GM12892 (cell line): ENCODE data around the gene SYNPO2L.

Experiments
- POLR2A ChIP-seq: IDR thresholded peaks from 2 replicates; pipeline ENCODE4 v1.6.1; 2011; ENCODE audit warnings: low read depth, low read length, control low read depth
- POLR2AphosphoS5 ChIP-seq: IDR thresholded peaks from 2 replicates; pipeline ENCODE4 v1.6.1; 2011; ENCODE audit warnings: low read depth, low read length, control low read depth
- TAF1 ChIP-seq: IDR thresholded peaks from 2 replicates; pipeline ENCODE4 v1.6.1; 2011; ENCODE audit warnings: low read depth, mild to moderate bottlenecking, control low read depth, low read length, borderline replicate concordance

DNA sequence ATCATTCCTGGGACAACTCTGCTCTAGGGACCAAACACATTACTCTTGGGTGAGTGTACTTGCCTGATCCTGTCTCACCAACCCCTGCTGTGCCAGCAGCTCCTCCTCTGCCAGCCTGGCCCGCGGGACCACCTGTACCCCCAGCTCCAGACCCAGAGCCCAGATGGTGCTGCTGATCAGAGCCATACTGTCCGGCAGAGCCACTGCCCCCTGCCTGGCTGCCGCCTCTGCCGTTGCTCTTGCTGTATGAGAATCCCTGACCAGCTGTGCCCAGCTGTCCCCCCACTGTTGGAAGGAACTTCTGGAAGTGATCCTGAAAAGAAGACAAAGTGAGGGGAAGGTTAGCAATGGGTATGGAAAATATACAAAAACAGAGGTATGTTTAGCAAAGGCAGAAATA is 21.4 kb downstream of the SYNPO2L start:
- TF ChIP-seq POLR2A (no peak), TAF1 (no peak), POLR2AphosphoS5 (no peak)
